ENCODE data around the gene TRIB2.

GRCh38 chr2:12678186-12678585, 38.5 kb upstream of the TRIB2 start:
- TF ChIP-seq POLR2A (IDR thresholded peaks at IDR 0.05) (no peak), CTCF (IDR thresholded peaks at IDR 0.05) (no peak)

Data from lower leg skin (tissue), 3 donors.